ENCODE data around the gene THADA.

GRCh38 chr2:43269074-43269572, 326.7 kb downstream of the THADA start:
- TF ChIP-seq CTCF (IDR thresholded peaks at IDR 0.05; ENCODE audit: poor library complexity) (no peak), EZH2 (IDR thresholded peaks at IDR 0.05; ENCODE audit: borderline replicate concordance) (no peak)

Measured in hepatocyte (in vitro differentiated cells).